Caco-2 (cell line): ENCODE measurements around the gene IRF2. TPM values are rescaled to one million over a fixed set of nuclear protein-coding genes. Genes with fewer than 3 reads are reported as not detected.

Source experiments
- BruUV-seq: library from RNA; stranded (reverse); fragments of 400-500 nt; replicated peaks from 2 replicates; lab custom pipeline; 2021; lab: Mats Ljungman, UMichigan
- CTCF ChIA-PET: fragments of 300-600 bp; sonication (Branson Sonifier 250); formaldehyde crosslinking; loops from one replicate; lab custom pipeline; 2022; ENCODE audit warnings: antibody characterized with exemption; lab: Charles Lee
- POLR2A ChIA-PET: fragments of 300-600 bp; sonication (Branson Sonifier 250); formaldehyde crosslinking; loops from one replicate; lab custom pipeline; 2022; ENCODE audit warnings: antibody characterized with exemption; lab: Charles Lee
- DNase-seq, 2 experiments: peaks; one replicate each; pipeline versions ENCODE4 v3.0.0 to v3.0.0-alpha.2; 2020 to 2022
- H3K27me3 ChIP-seq: replicated peaks from 2 replicates; pipeline ENCODE4 v1.6.0; 2011; ENCODE audit warnings: low read length; ENCODE audit not compliant: control insufficient read depth, insufficient read depth
- H3K36me3 ChIP-seq: 2 replicates; pipeline ENCODE4 v1.5.1; 2011; ENCODE audit warnings: low read length; ENCODE audit not compliant: control insufficient read depth, insufficient read depth
- H3K4me1 ChIP-seq: fragments of 250-450 bp; sonication (Bioruptor Pico); 2 replicates; pipeline ENCODE4 v1.5.1; 2020; ENCODE audit warnings: mild to moderate bottlenecking
- H3K4me3 ChIP-seq: 2 replicates; pipeline ENCODE4 v1.5.1; 2011; ENCODE audit warnings: low read depth, mild to moderate bottlenecking, control low read depth, low read length
- H3K9me3 ChIP-seq: fragments of 250-450 bp; sonication (Bioruptor Pico); 2 replicates; pipeline ENCODE4 v1.5.1; 2020; ENCODE audit warnings: mild to moderate bottlenecking, moderate library complexity
- H3K27ac Mint-ChIP-seq: one replicate; pipeline ENCODE4 v1.8.0; 2022; ENCODE audit warnings: mixed read lengths; ENCODE audit not compliant: unreplicated experiment
- H3K27me3 Mint-ChIP-seq: one replicate; pipeline ENCODE4 v1.8.0; 2022; ENCODE audit warnings: mixed read lengths; ENCODE audit not compliant: insufficient read depth, unreplicated experiment
- H3K36me3 Mint-ChIP-seq: one replicate; pipeline ENCODE4 v1.8.0; 2022; ENCODE audit warnings: mild to moderate bottlenecking, mixed read lengths; ENCODE audit not compliant: insufficient read depth, unreplicated experiment
- H3K4me1 Mint-ChIP-seq: one replicate; pipeline ENCODE4 v1.8.0; 2022; ENCODE audit warnings: low read depth, mixed read lengths; ENCODE audit not compliant: unreplicated experiment
- H3K4me3 Mint-ChIP-seq: one replicate; pipeline ENCODE4 v1.8.0; 2022; ENCODE audit warnings: mild to moderate bottlenecking, moderate library complexity, mixed read lengths; ENCODE audit not compliant: unreplicated experiment
- H3K9me3 Mint-ChIP-seq: one replicate; pipeline ENCODE4 v1.8.0; 2022; ENCODE audit warnings: mixed read lengths; ENCODE audit not compliant: unreplicated experiment
- intact Hi-C: fragments of 100-400 bp; cut with micrococcal nuclease; formaldehyde crosslinking; loops from one replicate; pipeline ENCODE4 v1.10.0; 2022; ENCODE audit not compliant: unreplicated experiment
- total RNA-seq: library from RNA; stranded (reverse); gene quantifications from 2 replicates; pipeline ENCODE4 v1.2.3, GENCODE V29; 2022
- TF ChIP-seq, protein P1 (sequence below), 2 experiments: fragments of 200-600 bp in 1 of 2; IDR thresholded peaks; 1 replicate in 1 of 2; 2 replicates in 1 of 2; pipeline versions ENCODE4 v1.5.1 to v1.8.0; 2011 to 2022; ENCODE audit warnings: antibody characterized with exemption in 1 of 2, control low read depth in 1 of 2, inconsistent platforms in 1 of 2, low read depth in 1 of 2, low read length in 1 of 2, mild to moderate bottlenecking in 1 of 2, moderate library complexity in 1 of 2; ENCODE audit not compliant: insufficient read depth in 1 of 2, severe bottlenecking in 1 of 2, unreplicated experiment in 1 of 2

Gene IRF2
- total RNA-seq, 1 experiment from 2014 or later, result 9.2 TPM

DNA sequence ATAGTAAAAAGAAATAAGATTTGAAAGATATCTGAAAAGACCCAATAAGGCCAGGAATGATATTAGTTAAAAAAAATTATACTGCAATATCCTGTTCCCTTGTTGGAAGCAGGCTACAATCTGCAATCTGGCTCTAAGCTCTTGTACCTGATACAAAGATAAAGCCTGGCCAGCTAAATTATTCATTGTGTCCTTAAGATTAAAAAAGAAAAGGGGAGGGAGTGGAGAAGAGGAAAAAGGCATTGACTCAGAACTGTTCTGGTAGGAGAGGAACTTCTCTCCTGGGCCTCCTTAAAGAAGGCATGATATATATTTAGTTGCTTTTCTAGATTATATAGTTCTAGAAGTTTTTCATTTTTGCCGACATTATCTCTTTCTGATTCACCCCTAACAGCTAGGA, 46.7 kb downstream of the IRF2 start:
- Mint-ChIP-seq H3K27ac (no peak overlapping the region), H3K4me1 (peaks cover 8% of the 10 kb centered on the region), H3K4me3 (no peak overlapping the region), H3K27me3 (no peaks in the 10 kb centered on the region), H3K9me3 (peaks cover 2% of the 10 kb centered on the region), H3K36me3 (peaks cover 10% of the 10 kb centered on the region)
- no TSS peak for BruUV-seq
- intact Hi-C loops, result no loop called here
- no peak for DNase-seq
- Histone ChIP-seq H3K9me3 (no peaks in the 10 kb centered on the region), H3K4me3 (no peak overlapping the region), H3K27me3 (no peaks in the 10 kb centered on the region), H3K4me1 (no peaks in the 10 kb centered on the region), H3K36me3 (no peaks in the 10 kb centered on the region)
- CTCF ChIA-PET, result no interaction called here
- POLR2A ChIA-PET, result no interaction called here
- TF ChIP-seq, protein P1, sequence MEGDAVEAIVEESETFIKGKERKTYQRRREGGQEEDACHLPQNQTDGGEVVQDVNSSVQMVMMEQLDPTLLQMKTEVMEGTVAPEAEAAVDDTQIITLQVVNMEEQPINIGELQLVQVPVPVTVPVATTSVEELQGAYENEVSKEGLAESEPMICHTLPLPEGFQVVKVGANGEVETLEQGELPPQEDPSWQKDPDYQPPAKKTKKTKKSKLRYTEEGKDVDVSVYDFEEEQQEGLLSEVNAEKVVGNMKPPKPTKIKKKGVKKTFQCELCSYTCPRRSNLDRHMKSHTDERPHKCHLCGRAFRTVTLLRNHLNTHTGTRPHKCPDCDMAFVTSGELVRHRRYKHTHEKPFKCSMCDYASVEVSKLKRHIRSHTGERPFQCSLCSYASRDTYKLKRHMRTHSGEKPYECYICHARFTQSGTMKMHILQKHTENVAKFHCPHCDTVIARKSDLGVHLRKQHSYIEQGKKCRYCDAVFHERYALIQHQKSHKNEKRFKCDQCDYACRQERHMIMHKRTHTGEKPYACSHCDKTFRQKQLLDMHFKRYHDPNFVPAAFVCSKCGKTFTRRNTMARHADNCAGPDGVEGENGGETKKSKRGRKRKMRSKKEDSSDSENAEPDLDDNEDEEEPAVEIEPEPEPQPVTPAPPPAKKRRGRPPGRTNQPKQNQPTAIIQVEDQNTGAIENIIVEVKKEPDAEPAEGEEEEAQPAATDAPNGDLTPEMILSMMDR (IDR thresholded peaks at IDR 0.05; ENCODE audit: insufficient read depth in 1 of 2, low read depth in 1 of 2, low read length in 1 of 2, severe bottlenecking in 1 of 2, unreplicated experiment in 1 of 2), result no peak

DNA sequence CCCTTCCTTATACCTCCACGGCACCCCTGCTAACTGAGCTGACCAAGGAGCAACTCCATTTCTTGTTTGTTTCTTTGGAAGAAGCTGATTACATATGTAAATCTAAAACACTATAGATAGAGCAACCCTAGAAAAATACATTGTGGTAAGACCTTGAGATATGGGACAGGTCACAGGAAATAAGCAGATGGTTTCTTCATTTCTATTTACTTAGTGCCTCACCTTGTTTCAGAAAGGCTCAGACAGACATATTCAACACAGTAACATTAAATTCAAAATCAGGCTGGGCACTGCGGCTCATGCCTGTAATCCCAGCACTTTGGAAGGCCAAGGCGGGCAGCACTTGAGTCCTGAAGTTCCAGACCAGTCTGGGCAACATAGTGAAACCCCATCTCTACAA, 47.3 kb downstream of the IRF2 start:
- no peaks in the 10 kb centered on the region for H3K36me3 ChIP-seq
- no peaks in the 10 kb centered on the region for H3K27me3 ChIP-seq
- no peaks in the 10 kb centered on the region for H3K9me3 ChIP-seq
- TF ChIP-seq, protein P1 (IDR thresholded peaks at IDR 0.05; ENCODE audit: insufficient read depth in 1 of 2, low read depth in 1 of 2, low read length in 1 of 2, severe bottlenecking in 1 of 2, unreplicated experiment in 1 of 2), result no peak
- Mint-ChIP-seq H3K27me3 (no peaks in the 10 kb centered on the region), H3K9me3 (peaks cover 8% of the 10 kb centered on the region), H3K36me3 (peaks cover 10% of the 10 kb centered on the region), H3K27ac (no peak overlapping the region), H3K4me3 (no peak overlapping the region), H3K4me1 (peaks cover 8% of the 10 kb centered on the region)
- DNase-seq, result no peak
- ChIA-PET POLR2A (no interaction called here), CTCF (no interaction called here)
- no peaks in the 10 kb centered on the region for H3K4me1 ChIP-seq
- BruUV-seq, result no TSS peak
- H3K4me3 ChIP-seq, result no peak overlapping the region
- intact Hi-C loops, result no loop called here

- Histone ChIP-seq H3K36me3 (no peaks in the 10 kb centered on the region), H3K4me3 (no peak overlapping the region), H3K9me3 (no peaks in the 10 kb centered on the region), H3K4me1 (no peaks in the 10 kb centered on the region), H3K27me3 (no peaks in the 10 kb centered on the region)
- intact Hi-C loops, result no loop called here
- H3K4me3 Mint-ChIP-seq, result no peak overlapping the region
- ChIA-PET POLR2A (no interaction called here), CTCF (no interaction called here)
- H3K27ac Mint-ChIP-seq, result no peak overlapping the region
- TF ChIP-seq, protein P1 (IDR thresholded peaks at IDR 0.05; ENCODE audit: insufficient read depth in 1 of 2, low read depth in 1 of 2, low read length in 1 of 2, severe bottlenecking in 1 of 2, unreplicated experiment in 1 of 2), result no peak
- DNase-seq, result no peak
- peaks cover 3% of the 10 kb centered on the region for H3K4me1 Mint-ChIP-seq
- BruUV-seq, result no TSS peak
- H3K27me3 Mint-ChIP-seq, result no peaks in the 10 kb centered on the region
- H3K36me3 Mint-ChIP-seq, result peaks cover 10% of the 10 kb centered on the region
- peaks cover 9% of the 10 kb centered on the region for H3K9me3 Mint-ChIP-seq
Observed at GRCh38 chr4:184424993-184425758, 49.2 kb downstream of the IRF2 start.
